ENCODE measurements around the gene CCDC92B. TPM values are rescaled to one million over a fixed set of nuclear protein-coding genes. Genes with fewer than 3 reads are reported as not detected.
A peak's percentile ranks its signal among the peaks of the same experiment; 100 is the strongest.

CCDC92B gene
- total RNA-seq, 6 donors from 2014 or later: 0.34 TPM; not detected in 4

DNA sequence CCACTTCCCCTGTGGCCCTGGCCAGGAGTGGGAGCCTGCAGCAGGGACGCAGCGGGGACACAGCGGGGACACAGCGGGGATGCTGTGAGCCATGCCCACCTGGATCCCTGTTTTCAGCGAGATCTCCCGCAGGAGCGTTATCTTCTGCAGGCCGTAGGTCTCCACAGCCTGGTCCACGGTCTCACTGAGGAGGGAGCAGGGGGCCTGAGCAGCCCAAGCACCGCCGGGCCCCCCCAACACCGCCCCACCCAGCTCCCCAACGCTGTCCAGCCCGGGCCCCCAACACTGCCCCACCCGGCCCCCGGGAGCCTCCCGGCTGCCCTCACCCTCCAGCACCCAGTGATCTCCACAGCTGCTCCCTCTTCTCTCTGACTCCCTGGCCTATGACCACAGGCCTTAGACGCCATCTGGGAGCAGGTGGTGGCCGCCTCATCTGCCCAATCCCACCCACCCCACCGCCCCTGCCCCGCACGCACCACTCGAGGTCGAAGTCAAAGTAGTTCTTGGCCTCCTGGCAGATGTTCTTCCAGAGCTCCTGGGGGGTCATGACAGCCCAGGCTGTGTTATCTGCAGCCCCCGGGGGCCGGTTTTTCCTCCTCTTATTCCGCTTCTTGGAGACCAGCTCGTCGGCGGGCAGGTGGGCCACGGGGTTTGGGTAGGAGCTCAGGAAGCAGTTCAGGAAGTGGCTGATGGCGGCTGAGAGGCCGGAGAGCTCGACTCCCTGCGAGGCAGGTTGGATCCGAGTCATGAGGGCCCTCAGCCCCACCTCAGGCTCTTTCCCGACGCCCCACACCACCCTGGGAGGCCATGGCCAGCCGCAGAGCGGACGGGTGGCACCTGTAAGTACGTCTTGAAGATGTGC, 54.8 kb downstream of the CCDC92B start:
- H3K36me3 ChIP-seq: peaks cover 25 to 92% (median 80%) of the 10 kb centered on the region in 4 donors
- peak; percentile 15 to 63 for DNase-seq
- no peak overlapping the region for H3K27ac ChIP-seq
- no peaks in the 10 kb centered on the region for H3K27me3 ChIP-seq
- H3K4me1 ChIP-seq: peaks cover 2 to 9% (median 4%) of the 10 kb centered on the region in 4 donors
- H3K4me3 ChIP-seq: no peak overlapping the region
- 92 to 97% methylated on average over 21 to 35 of the region's 42 CpGs for WGBS, 2 donors
- ATAC-seq (ENCODE audit: low FRiP score in 2 of 2): no peak
- no peak for TF ChIP-seq POLR2AphosphoS5 (IDR thresholded peaks at IDR 0.05)
- TF ChIP-seq POLR2A (IDR thresholded peaks at IDR 0.05): no peak
- TF ChIP-seq, protein P1, sequence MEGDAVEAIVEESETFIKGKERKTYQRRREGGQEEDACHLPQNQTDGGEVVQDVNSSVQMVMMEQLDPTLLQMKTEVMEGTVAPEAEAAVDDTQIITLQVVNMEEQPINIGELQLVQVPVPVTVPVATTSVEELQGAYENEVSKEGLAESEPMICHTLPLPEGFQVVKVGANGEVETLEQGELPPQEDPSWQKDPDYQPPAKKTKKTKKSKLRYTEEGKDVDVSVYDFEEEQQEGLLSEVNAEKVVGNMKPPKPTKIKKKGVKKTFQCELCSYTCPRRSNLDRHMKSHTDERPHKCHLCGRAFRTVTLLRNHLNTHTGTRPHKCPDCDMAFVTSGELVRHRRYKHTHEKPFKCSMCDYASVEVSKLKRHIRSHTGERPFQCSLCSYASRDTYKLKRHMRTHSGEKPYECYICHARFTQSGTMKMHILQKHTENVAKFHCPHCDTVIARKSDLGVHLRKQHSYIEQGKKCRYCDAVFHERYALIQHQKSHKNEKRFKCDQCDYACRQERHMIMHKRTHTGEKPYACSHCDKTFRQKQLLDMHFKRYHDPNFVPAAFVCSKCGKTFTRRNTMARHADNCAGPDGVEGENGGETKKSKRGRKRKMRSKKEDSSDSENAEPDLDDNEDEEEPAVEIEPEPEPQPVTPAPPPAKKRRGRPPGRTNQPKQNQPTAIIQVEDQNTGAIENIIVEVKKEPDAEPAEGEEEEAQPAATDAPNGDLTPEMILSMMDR (IDR thresholded peaks at IDR 0.05): no peak
- TF ChIP-seq EP300 (IDR thresholded peaks at IDR 0.05): no peak
- H3K9me3 ChIP-seq: no peaks in the 10 kb centered on the region

DNA sequence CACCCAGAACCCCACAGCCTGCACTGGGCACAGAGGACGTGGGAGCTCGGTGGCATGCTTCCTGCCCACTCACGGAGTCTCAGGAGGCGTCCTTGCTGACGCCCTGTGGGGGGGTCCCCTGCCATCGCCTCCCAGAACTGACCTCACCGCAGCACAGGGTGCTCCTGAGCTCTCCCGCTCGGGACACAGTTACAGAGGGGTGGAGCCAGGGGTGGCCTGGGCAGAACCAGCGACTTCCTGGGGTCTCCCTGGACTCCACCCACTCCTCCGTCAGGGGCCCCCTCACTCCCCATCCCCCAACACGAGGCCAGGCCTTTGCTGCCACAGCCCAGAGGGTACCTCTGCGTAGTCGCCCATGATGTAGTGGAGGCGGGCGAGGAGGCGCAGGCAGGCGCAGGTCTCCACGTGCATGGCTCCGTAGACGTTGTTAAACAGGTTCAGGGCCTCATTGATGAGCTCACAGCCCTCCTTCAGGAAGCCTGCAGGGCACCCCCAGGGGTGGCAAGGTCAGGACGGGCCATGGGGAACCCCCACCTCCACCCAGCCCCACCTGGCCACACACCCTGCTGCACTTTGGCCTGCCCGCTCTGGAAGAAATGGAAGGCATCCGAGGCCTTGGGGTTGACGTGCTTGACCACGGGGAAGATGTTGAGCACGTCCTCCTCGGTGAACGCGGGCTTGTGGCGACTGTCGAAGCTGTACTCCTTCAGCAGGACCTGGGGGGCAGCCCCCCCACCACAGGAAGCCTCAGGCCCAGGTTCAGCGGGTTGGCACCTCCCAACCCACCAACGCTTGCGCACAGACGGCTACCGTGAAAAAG, 55.7 kb downstream of the CCDC92B start:
- H3K4me1 ChIP-seq: peaks cover 11 to 17% (median 11%) of the 10 kb centered on the region in 4 donors
- ATAC-seq (ENCODE audit: low FRiP score in 2 of 2) (no peak), DNase-seq (peak; percentile 21 to 75)
- WGBS, 2 donors: 91 to 92% methylated on average over 17 to 26 of the region's 37 CpGs
- no peaks in the 10 kb centered on the region for H3K27me3 ChIP-seq
- H3K27ac ChIP-seq: no peak overlapping the region
- no peak for TF ChIP-seq POLR2AphosphoS5 (IDR thresholded peaks at IDR 0.05)
- TF ChIP-seq, protein P1 (IDR thresholded peaks at IDR 0.05): no peak
- no peak for TF ChIP-seq POLR2A (IDR thresholded peaks at IDR 0.05)
- TF ChIP-seq EP300 (IDR thresholded peaks at IDR 0.05): no peak
- no peak overlapping the region for H3K4me3 ChIP-seq
- H3K9me3 ChIP-seq: no peaks in the 10 kb centered on the region
- peaks cover 25 to 85% (median 75%) of the 10 kb centered on the region in 4 donors for H3K36me3 ChIP-seq

DNA sequence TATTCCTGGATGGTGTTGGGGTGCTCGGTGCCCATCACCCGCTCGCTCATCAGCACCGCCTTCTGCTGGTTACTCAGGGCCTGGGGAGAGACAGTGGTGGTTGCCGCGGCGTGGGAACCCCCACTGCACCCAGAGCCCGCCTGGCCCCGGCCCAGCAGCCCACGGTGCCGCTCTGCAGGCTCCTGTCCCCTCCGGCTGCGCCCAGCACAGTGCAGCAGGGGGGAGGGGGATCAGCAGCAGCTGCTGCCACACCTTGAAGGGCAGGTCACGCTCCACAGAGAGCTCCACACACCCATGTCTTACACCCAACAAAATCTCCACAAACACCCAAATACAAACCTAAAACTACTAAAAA, 56.7 kb downstream of the CCDC92B start:
- Histone ChIP-seq H3K27ac (no peak overlapping the region), H3K9me3 (no peaks in the 10 kb centered on the region), H3K4me1 (peaks cover 17 to 26% (median 20%) of the 10 kb centered on the region in 4 donors), H3K27me3 (no peaks in the 10 kb centered on the region), H3K4me3 (no peak overlapping the region), H3K36me3 (peaks cover 19 to 75% (median 65%) of the 10 kb centered on the region in 4 donors)
- TF ChIP-seq, protein P1 (IDR thresholded peaks at IDR 0.05): no peak
- TF ChIP-seq EP300 (IDR thresholded peaks at IDR 0.05): no peak
- TF ChIP-seq POLR2A (IDR thresholded peaks at IDR 0.05): no peak
- TF ChIP-seq POLR2AphosphoS5 (IDR thresholded peaks at IDR 0.05): no peak
- no peak for ATAC-seq (ENCODE audit: low FRiP score in 2 of 2)
- DNase-seq: no peak
- 79 to 94% methylated on average over 4 to 7 of the region's 14 CpGs for WGBS, 2 donors

DNA sequence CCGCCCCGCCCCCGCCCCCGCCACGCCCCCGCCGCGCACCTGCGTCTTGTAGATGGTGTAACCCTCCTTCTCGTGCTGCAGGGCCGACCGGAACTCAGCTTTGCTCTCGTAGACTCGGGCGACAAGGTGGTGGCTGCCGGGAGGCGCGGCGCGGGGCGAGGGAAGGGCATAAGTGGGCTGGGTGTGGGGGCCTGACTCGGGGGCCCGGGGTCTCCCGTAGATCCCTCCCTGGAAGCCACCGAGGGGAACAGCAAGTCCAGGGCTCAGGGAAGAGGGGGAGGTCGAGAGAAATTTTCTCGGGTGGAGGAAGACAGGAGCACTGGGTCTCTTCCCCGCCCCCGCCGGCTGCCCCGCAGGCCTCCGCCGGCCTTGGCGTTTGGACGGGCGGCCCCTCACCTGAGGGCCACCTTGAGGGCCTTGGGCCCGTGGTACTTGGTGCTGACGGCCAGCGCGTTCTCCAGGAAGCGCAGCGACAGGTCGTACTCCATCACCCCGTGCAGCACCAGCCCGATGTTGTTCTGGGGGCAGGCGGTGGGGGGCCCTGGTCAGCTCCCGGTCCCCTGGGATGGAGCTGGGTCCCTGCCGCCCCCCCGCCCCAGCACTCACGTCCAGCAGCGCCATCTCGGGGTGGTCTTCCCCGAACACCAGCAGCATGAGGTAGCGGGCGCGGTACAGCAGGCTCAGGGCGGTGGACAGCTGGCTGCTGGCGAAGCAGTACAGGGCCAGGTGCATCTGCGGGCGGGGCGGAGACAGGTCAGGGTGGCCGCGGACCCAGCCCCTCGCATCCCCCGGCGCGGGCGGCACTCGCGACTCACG, 57.3 kb downstream of the CCDC92B start:
- WGBS, 2 donors: 87 to 94% methylated on average over 21 to 54 of the region's 71 CpGs
- Histone ChIP-seq H3K36me3 (peaks cover 18 to 69% (median 59%) of the 10 kb centered on the region in 4 donors), H3K4me1 (peaks cover 23 to 31% (median 24%) of the 10 kb centered on the region in 4 donors), H3K4me3 (no peak overlapping the region), H3K27ac (no peak overlapping the region), H3K27me3 (no peaks in the 10 kb centered on the region), H3K9me3 (no peaks in the 10 kb centered on the region)
- no peak for ATAC-seq (ENCODE audit: low FRiP score in 2 of 2)
- DNase-seq: peak; percentile 21 to 82
- TF ChIP-seq EP300 (IDR thresholded peaks at IDR 0.05): no peak
- no peak for TF ChIP-seq POLR2AphosphoS5 (IDR thresholded peaks at IDR 0.05)
- no peak for TF ChIP-seq POLR2A (IDR thresholded peaks at IDR 0.05)
- TF ChIP-seq, protein P1 (IDR thresholded peaks at IDR 0.05): no peak

Measured in upper lobe of left lung (tissue), 6 donors.